ENCODE results near the gene COL4A3.

Gene COL4A3

DNA sequence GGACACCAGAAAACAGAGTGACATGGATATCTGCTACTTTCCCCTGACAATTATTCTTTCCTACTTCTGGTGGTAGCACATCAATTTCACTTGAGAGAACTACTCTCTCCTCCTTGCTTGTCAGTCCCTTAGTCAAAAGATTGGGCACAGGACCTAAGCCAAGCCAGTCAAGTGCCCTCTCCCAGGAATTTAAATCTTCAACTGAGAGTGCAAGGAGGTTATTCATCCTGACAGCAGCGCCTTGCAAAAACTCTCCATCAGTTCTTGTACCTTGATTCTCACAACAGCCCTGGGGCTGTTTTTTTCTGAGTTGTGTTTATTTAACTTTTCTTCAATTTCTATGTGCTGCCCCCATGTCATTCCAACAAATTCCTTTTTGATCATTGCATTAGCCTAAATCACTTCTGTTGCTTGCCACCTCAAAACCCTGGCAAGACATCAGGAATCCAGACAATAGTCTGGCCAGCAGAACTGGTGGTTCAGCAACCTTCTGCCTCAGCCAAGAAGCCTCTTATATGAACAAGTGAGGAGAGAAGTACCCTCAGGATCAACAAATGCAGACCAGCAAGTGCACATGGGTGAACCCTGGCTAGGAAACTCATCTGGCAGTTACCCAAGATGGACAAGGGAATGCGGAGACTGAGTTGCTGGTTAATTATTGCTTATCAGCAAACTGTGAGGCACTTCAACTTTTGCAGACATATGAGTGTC lies 19.4 kb downstream of the COL4A3 start:
- H3K4me3 ChIP-seq (ENCODE audit: control insufficient read depth, low read depth, low read length), result no peak overlapping the region
- DNase-seq (ENCODE audit: low read depth), result no peak
- TF ChIP-seq, protein P1, sequence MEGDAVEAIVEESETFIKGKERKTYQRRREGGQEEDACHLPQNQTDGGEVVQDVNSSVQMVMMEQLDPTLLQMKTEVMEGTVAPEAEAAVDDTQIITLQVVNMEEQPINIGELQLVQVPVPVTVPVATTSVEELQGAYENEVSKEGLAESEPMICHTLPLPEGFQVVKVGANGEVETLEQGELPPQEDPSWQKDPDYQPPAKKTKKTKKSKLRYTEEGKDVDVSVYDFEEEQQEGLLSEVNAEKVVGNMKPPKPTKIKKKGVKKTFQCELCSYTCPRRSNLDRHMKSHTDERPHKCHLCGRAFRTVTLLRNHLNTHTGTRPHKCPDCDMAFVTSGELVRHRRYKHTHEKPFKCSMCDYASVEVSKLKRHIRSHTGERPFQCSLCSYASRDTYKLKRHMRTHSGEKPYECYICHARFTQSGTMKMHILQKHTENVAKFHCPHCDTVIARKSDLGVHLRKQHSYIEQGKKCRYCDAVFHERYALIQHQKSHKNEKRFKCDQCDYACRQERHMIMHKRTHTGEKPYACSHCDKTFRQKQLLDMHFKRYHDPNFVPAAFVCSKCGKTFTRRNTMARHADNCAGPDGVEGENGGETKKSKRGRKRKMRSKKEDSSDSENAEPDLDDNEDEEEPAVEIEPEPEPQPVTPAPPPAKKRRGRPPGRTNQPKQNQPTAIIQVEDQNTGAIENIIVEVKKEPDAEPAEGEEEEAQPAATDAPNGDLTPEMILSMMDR (IDR thresholded peaks at IDR 0.05; ENCODE audit: control insufficient read depth, insufficient read depth, low read depth, low read length, missing control alignments), result no peak

DNA sequence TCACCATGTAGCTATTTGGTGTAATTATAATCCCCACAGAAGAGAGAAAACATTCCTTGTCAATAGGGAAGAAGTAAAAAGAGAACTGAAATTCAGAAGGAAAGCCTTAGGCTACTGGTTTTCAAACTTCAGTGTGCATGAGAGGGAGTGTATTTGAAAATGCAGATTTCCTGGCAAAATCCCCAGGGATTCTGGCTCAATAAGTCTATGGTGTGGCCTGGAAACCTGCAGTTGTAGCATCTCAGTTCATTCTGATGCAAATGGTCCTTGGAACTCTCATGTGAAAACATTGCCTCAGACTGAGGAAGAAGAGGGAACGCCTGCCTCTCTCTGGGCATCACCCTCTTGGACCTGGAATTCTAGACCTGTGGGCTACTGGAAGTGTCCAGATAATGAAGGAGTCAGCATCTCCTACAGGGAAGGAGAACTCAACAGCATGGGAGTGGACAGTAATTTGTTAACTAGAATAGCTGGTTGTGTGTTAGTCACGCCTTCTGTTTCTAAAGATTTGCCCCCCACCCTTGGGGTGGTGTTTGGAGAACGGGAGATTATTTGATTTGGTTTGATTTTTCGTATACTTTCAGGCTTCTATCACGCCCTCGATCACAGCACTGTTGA lies 21.3 kb downstream of the COL4A3 start:
- TF ChIP-seq, protein P1 (IDR thresholded peaks at IDR 0.05; ENCODE audit: control insufficient read depth, insufficient read depth, low read depth, low read length, missing control alignments), result no peak
- no peak for DNase-seq (ENCODE audit: low read depth)
- H3K4me3 ChIP-seq (ENCODE audit: control insufficient read depth, low read depth, low read length), result no peak overlapping the region

DNA sequence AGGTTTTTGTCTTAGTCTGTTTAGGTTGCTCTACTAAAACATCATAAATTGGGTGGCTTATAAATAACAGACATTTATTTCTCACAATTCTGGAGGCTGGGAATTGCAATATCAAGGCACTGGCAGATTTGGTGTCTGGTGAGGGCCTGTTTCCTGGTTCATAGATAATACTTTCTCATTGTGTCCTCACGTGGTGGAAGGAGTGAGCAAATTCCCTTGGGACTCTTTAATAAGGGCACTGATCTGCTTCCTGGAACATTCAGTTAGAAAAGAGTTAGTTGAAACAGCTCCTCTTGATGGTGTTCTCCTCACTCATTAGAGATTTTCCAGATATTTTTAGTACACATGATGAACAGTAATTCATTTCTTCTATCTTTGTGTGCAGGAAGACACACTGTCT lies 22.3 kb downstream of the COL4A3 start:
- no peak overlapping the region for H3K4me3 ChIP-seq (ENCODE audit: control insufficient read depth, low read depth, low read length)
- TF ChIP-seq, protein P1 (IDR thresholded peaks at IDR 0.05; ENCODE audit: control insufficient read depth, insufficient read depth, low read depth, low read length, missing control alignments), result no peak
- no peak for DNase-seq (ENCODE audit: low read depth)

DNA sequence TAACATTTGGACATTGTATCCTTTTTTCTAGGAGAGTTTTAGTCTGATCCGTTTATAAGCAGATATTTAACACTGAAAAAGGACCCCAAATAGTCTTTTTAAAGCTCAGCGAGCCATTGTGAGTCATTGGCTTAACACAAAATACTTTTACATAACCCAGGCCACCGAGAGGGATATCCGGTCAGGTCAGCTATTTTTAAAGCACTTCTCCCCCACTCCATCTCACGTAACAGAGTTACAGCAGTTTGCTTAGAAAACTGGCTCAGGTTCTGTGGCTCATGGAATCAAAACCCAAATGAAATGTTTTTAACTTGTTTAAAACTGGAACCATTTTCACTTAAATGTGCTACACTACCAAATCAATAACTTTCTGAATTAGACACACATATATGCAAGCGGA lies 23.9 kb downstream of the COL4A3 start:
- DNase-seq (ENCODE audit: low read depth), result peak; percentile 17
- TF ChIP-seq, protein P1 (IDR thresholded peaks at IDR 0.05; ENCODE audit: control insufficient read depth, insufficient read depth, low read depth, low read length, missing control alignments), result no peak
- no peak overlapping the region for H3K4me3 ChIP-seq (ENCODE audit: control insufficient read depth, low read depth, low read length)

DNA sequence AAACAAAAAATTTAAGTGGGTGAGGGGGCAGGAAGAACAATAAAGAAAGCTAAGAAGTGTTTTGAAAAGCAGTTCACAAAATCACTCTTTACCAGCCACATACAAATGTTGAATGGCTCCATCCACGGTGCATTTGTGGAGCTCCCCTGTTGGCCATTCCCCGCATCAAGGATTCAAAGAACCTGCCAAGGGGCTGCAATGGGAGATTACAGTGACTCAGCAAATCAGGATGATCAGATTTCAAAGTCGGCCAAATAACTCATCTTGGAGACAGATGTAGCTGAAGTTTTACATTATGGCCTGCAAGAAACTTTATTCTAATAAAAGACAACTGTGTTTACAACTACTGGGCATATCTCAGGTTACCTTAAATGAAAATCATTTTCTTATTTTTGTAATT lies 26.9 kb downstream of the COL4A3 start:
- TF ChIP-seq, protein P1 (IDR thresholded peaks at IDR 0.05; ENCODE audit: control insufficient read depth, insufficient read depth, low read depth, low read length, missing control alignments), result no peak
- no peak overlapping the region for H3K4me3 ChIP-seq (ENCODE audit: control insufficient read depth, low read depth, low read length)
- DNase-seq (ENCODE audit: low read depth), result no peak

DNA sequence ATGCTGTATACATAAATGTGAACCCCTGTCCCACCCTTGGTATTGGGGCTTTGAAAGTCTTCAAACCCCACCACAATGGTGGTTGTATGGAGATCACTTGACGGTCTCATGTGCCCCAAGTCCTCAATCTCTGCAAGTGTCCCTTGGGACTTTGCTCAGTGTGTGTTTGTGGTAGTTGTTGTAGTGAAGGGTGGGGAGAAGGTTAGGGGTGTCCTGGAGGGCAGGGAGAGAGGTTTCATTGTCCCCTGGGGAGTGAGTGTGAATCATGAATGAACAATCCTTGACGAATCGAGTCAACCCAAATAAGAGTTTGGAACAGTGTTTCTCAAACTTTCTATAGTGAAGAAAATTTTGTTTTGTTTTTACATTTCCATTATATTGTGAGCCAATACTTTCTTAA lies 28.1 kb downstream of the COL4A3 start:
- H3K4me3 ChIP-seq (ENCODE audit: control insufficient read depth, low read depth, low read length), result no peak overlapping the region
- DNase-seq (ENCODE audit: low read depth), result no peak
- TF ChIP-seq, protein P1 (IDR thresholded peaks at IDR 0.05; ENCODE audit: control insufficient read depth, insufficient read depth, low read depth, low read length, missing control alignments), result no peak
